Transverse colon (tissue), 4 donors: ENCODE measurements around the gene LYRM4. TPM values are rescaled to one million over a fixed set of nuclear protein-coding genes. Genes with fewer than 3 reads are reported as not detected.

ENCODE experiments used
- DNase-seq: peaks from one replicate; pipeline ENCODE4 v3.0.0-alpha.2; 2019
- H3K27ac ChIP-seq, 4 donors: fragments of 200-600 bp; sonication (generic); 2 replicates each; pipeline ENCODE4 v1.5.1; 2016 to 2018; ENCODE audit warnings: inconsistent platforms in 4 of 4
- H3K27me3 ChIP-seq: fragments of 200-600 bp; sonication (generic); 2 replicates; pipeline ENCODE4 v1.5.1; 2017; ENCODE audit warnings: inconsistent platforms
- H3K36me3 ChIP-seq, 4 donors: fragments of 200-600 bp; sonication (generic); 2 replicates each; pipeline ENCODE4 v1.5.1; 2017 to 2019; ENCODE audit warnings: inconsistent platforms in 4 of 4
- H3K4me1 ChIP-seq, 4 donors: fragments of 200-600 bp; sonication (generic); 2 replicates each; pipeline ENCODE4 v1.5.1; 2017 to 2020; ENCODE audit warnings: inconsistent platforms in 4 of 4
- H3K4me3 ChIP-seq, 4 donors: fragments of 200-600 bp; sonication (generic); 1 replicate in 1 of 4; 2 replicates in 3 of 4; pipeline versions ENCODE4 v1.5.1 to v1.6.1; 2017 to 2019; ENCODE audit warnings: inconsistent platforms in 4 of 4
- H3K9me3 ChIP-seq, 2 donors: fragments of 200-600 bp; sonication (generic); 2 replicates each; pipeline ENCODE4 v1.5.1; 2017 to 2019; ENCODE audit warnings: inconsistent platforms in 2 of 2
- EP300 ChIP-seq: sonication (generic); formaldehyde crosslinking; IDR thresholded peaks from one replicate; pipeline ENCODE4 v1.6.1; 2017; ENCODE audit warnings: antibody characterized with exemption, low read depth
- POLR2A ChIP-seq: fragments of 450-650 bp; IDR thresholded peaks from one replicate; pipeline ENCODE4 v1.6.1; 2016; ENCODE audit warnings: antibody characterized with exemption, mild to moderate bottlenecking, moderate library complexity
- POLR2AphosphoS5 ChIP-seq, 3 donors: sonication (generic); formaldehyde crosslinking; IDR thresholded peaks; one replicate each; pipeline ENCODE4 v1.6.1; 2016; ENCODE audit warnings: antibody characterized with exemption in 3 of 3
- whole genome bisulfite sequencing, 2 donors: methylation state at CpG; one replicate each; pipeline ENCODE4 v1.1.5; 2018; ENCODE audit warnings: low coverage in 1 of 2; 5-methylcytosine and 5-hydroxymethylcytosine counted together
- in situ Hi-C, 4 donors: fragments of 200-750 bp; cut with MboI; loops; one replicate each; pipeline versions ENCODE4 v1.15.0 to v1.15.1; 2017; ENCODE audit warnings: low sequenced_read_pairs in 3 of 4, low pct_ligation_motif_present in 1 of 4, low pct_unique_long_range_greater_than_20kb in 1 of 4
- intact Hi-C: fragments of 100-400 bp; cut with DNase I; formaldehyde crosslinking; loops from one replicate; pipeline ENCODE4 v1.15.1; 2023; ENCODE audit warnings: low total_unique reads
- total RNA-seq, 4 donors: library from RNA; depleted of rRNA; stranded (reverse); fragments of >200 nt; gene quantifications; one replicate each; pipeline ENCODE4 v1.1.0, GENCODE V29; 2016
- TF ChIP-seq, protein P1 (sequence below), 5 experiments: fragments of 200-600 bp in 3 of 5; fragments of 450-650 bp in 2 of 5; sonication (generic) in 3 of 5; IDR thresholded peaks; 1 replicate in 2 of 5; 2 replicates in 3 of 5; pipeline ENCODE4 v1.5.1; 2016 to 2017; ENCODE audit warnings: antibody characterized with exemption in 5 of 5, inconsistent platforms in 3 of 5, mild to moderate bottlenecking in 2 of 5, moderate library complexity in 1 of 5

The LYRM4 gene
- total RNA-seq, 4 donors from 2014 or later, result 3.0 to 14.0 (median 6.9) TPM

DNA sequence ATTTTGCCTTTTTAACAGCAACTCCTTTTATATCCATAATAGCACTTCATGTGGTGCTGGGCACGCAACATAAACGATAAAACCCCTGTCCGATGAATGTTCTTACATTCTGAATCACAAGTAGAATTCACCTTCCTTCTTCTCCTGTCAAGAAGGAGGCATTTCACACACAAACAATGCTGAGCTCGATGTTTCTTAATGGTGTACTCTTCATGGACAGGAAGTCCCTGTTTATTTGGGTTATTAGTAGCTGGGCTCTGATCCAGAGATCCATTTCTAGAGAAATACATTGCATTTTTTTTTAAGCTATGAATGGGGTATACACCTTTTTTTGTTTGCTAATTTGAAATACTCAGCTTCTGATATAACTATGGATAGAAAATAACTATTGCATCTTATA lies 93.2 kb downstream of the LYRM4 start:
- H3K36me3 ChIP-seq, result no peaks in the 10 kb centered on the region
- intact Hi-C loops (no loop called here), in situ Hi-C loops (no loop called here)
- WGBS, 2 donors, result 80 to 82% methylated on average over 4 of the region's 4 CpGs
- no peaks in the 10 kb centered on the region for H3K4me1 ChIP-seq
- TF ChIP-seq POLR2AphosphoS5 (IDR thresholded peaks at IDR 0.05) (no peak), POLR2A (no peak), EP300 (no peak)
- TF ChIP-seq, protein P1, sequence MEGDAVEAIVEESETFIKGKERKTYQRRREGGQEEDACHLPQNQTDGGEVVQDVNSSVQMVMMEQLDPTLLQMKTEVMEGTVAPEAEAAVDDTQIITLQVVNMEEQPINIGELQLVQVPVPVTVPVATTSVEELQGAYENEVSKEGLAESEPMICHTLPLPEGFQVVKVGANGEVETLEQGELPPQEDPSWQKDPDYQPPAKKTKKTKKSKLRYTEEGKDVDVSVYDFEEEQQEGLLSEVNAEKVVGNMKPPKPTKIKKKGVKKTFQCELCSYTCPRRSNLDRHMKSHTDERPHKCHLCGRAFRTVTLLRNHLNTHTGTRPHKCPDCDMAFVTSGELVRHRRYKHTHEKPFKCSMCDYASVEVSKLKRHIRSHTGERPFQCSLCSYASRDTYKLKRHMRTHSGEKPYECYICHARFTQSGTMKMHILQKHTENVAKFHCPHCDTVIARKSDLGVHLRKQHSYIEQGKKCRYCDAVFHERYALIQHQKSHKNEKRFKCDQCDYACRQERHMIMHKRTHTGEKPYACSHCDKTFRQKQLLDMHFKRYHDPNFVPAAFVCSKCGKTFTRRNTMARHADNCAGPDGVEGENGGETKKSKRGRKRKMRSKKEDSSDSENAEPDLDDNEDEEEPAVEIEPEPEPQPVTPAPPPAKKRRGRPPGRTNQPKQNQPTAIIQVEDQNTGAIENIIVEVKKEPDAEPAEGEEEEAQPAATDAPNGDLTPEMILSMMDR (IDR thresholded peaks at IDR 0.05), result no peak
- H3K4me3 ChIP-seq, result no peak overlapping the region
- H3K27ac ChIP-seq, result no peak overlapping the region
- no peak for DNase-seq
- no peaks in the 10 kb centered on the region for H3K9me3 ChIP-seq
- H3K27me3 ChIP-seq, result no peaks in the 10 kb centered on the region

DNA sequence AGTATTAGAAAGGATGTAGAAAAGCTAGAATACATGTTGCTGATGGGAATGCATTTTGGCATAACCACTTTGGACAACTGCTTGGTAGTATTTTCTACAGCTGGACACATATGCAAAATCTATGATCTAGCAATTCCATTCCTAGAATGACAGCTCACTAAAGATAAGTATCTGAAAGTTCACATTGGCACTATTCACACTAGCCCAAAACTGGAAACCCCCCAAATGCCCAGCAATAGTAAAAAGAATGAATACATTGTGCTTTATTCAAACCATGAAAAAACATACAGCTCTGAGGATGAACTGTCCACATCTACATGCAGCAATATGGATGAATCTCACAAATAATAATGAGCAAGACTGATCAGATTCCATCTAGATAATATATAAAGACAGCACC lies 96.7 kb downstream of the LYRM4 start:
- intact Hi-C loops, result no loop called here
- Histone ChIP-seq H3K4me1 (no peaks in the 10 kb centered on the region), H3K27ac (no peak overlapping the region), H3K9me3 (no peaks in the 10 kb centered on the region), H3K36me3 (no peaks in the 10 kb centered on the region), H3K27me3 (no peaks in the 10 kb centered on the region), H3K4me3 (no peak overlapping the region)
- DNase-seq, result no peak
- TF ChIP-seq POLR2A (no peak), POLR2AphosphoS5 (IDR thresholded peaks at IDR 0.05) (no peak)
- in situ Hi-C loops, result no loop called here

DNA sequence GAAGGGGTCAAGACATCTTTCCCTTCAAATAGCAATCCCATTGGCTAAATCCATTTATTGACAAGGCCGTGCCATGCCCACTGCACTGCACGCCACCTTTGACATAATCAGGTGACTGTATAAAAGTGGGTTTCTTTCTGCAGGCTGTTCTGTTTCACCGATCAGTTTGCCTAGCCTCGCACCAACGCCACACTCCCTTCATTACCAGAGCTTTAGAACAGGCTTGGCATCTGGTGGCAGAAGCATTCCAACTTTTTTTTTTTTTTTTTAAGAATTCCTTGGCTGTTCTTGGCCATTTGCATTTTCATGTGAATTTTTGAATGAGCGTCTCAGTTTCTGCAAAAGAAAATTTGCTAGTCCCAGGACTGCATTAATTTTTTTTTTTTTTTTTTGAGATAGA lies 97.5 kb downstream of the LYRM4 start:
- in situ Hi-C loops, result no loop called here
- intact Hi-C loops, result no loop called here

DNA sequence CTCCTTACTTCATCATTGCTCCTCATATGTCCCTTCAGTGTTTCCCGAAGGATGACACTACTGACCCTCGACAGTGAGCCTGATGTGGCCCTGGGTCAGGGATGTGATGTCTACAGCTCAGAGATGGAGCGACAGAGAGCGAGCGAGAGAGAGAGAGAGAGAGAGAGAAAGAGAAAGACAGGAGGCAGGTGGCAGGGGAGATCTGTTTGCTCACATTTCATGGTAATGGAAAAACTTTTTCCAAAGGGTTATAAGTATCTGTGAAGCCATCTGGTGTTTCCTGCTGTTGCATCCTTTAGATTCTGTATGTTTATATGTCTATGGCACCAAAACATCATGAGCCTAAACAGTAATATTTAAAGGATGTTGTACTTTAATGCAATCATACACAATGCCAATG lies 98.4 kb downstream of the LYRM4 start:
- WGBS, 2 donors, result 87 to 88% methylated on average over 3 to 5 of the region's 5 CpGs
- intact Hi-C loops, result no loop called here

More for the DNA sequence above, 97.5 kb downstream of the LYRM4 start:
- Histone ChIP-seq H3K4me1 (no peaks in the 10 kb centered on the region), H3K27me3 (no peaks in the 10 kb centered on the region), H3K4me3 (no peak overlapping the region), H3K36me3 (no peaks in the 10 kb centered on the region), H3K9me3 (no peaks in the 10 kb centered on the region), H3K27ac (no peak overlapping the region)
- DNase-seq, result no peak
- TF ChIP-seq POLR2A (no peak), EP300 (no peak), POLR2AphosphoS5 (IDR thresholded peaks at IDR 0.05) (no peak)
- TF ChIP-seq, protein P1 (IDR thresholded peaks at IDR 0.05), result no peak
- 97 to 98% methylated on average over 6 of the region's 6 CpGs for WGBS, 2 donors

More for the DNA sequence above, 98.4 kb downstream of the LYRM4 start:
- no peaks in the 10 kb centered on the region for H3K36me3 ChIP-seq
- H3K27me3 ChIP-seq, result no peaks in the 10 kb centered on the region
- no peaks in the 10 kb centered on the region for H3K9me3 ChIP-seq
- no peak overlapping the region for H3K27ac ChIP-seq
- no peaks in the 10 kb centered on the region for H3K4me1 ChIP-seq
- no peak for DNase-seq
- in situ Hi-C loops, result no loop called here
- no peak for TF ChIP-seq EP300
- no peak for TF ChIP-seq POLR2A
- TF ChIP-seq, protein P1 (IDR thresholded peaks at IDR 0.05), result no peak
- no peak overlapping the region for H3K4me3 ChIP-seq
